Testis (tissue), 3 donors: ENCODE results near the gene SMIM13. TPM values are rescaled to one million over a fixed set of nuclear protein-coding genes. Genes with fewer than 3 reads are reported as not detected.

Experiments
- DNase-seq: peaks from one replicate; pipeline ENCODE4 v3.0.0-alpha.2; 2019
- H3K27ac ChIP-seq, 2 donors: fragments of 200-600 bp; sonication (generic); one replicate each; pipeline ENCODE4 v1.5.1; 2019
- H3K27me3 ChIP-seq: fragments of 200-600 bp; sonication (generic); one replicate; pipeline ENCODE4 v1.5.1; 2019
- H3K36me3 ChIP-seq: fragments of 200-600 bp; sonication (generic); one replicate; pipeline ENCODE4 v1.5.1; 2017; ENCODE audit warnings: low read depth; ENCODE audit errors: missing control alignments
- H3K4me1 ChIP-seq: fragments of 200-600 bp; sonication (generic); one replicate; pipeline ENCODE4 v1.5.1; 2019
- H3K4me3 ChIP-seq, 2 donors: fragments of 200-600 bp; sonication (generic); one replicate each; pipeline ENCODE4 v1.5.1; 2017 to 2019
- H3K9me3 ChIP-seq: fragments of 200-600 bp; sonication (generic); one replicate; pipeline ENCODE4 v1.5.1; 2017
- CTCF ChIP-seq, 3 experiments: fragments of 450-650 bp in 2 of 3; fragments of 200-600 bp in 1 of 3; sonication (generic) in 1 of 3; IDR thresholded peaks; one replicate each; pipeline ENCODE4 v1.5.1; 2016 to 2019; ENCODE audit warnings: antibody characterized with exemption in 3 of 3, mild to moderate bottlenecking in 2 of 3, moderate library complexity in 1 of 3
- POLR2A ChIP-seq: fragments of 450-650 bp; IDR thresholded peaks from one replicate; pipeline ENCODE4 v1.6.1; 2017; ENCODE audit warnings: antibody characterized with exemption, mild to moderate bottlenecking, moderate library complexity
- WGBS, 2 donors: methylation state at CpG; one replicate each; pipeline ENCODE4 v1.1.5; 2018; 5-methylcytosine and 5-hydroxymethylcytosine counted together
- intact Hi-C: fragments of 100-400 bp; cut with DNase I; formaldehyde crosslinking; loops from one replicate; pipeline ENCODE4 v1.15.1; 2023; ENCODE audit warnings: low total_unique reads
- polyA plus RNA-seq: library from polyadenylated mRNA; stranded (reverse); fragments of 350-450 nt; fragmentation: Illumina TruSeq; extraction: RNeasy Lipid Tissue Mini Kit (QIAGEN cat#74804); gene quantifications from one replicate; pipeline ENCODE4 v1.2.3, GENCODE V29; 2014; ENCODE audit warnings: low read depth, low replicate concordance; ENCODE audit not compliant: insufficient read depth
- total RNA-seq, 2 donors: library from RNA; depleted of rRNA; stranded (reverse); fragments of >200 nt; gene quantifications; one replicate each; pipeline ENCODE4 v1.2.3, GENCODE V29; 2016

Gene SMIM13
- total and polyA plus RNA-seq, 3 donors from 2014 or later, result 7.2 to 13.2 (median 8.9) TPM

GRCh38 chr6:11098004-11098403, 4.4 kb downstream of the SMIM13 start:
- no peak for DNase-seq
- Histone ChIP-seq H3K4me3 (no peak overlapping the region), H3K27me3 (no peaks in the 10 kb centered on the region), H3K4me1 (peaks cover 9% of the 10 kb centered on the region), H3K36me3 (no peaks in the 10 kb centered on the region), H3K9me3 (no peaks in the 10 kb centered on the region), H3K27ac (no peak overlapping the region)
- intact Hi-C loops, result no loop called here
- TF ChIP-seq POLR2A, result no peak
- TF ChIP-seq CTCF (IDR thresholded peaks at IDR 0.05), result no peak
- WGBS, 2 donors, result 100% methylated on average over 1 of the region's 1 CpG

GRCh38 chr6:11101417-11101816, 7.8 kb downstream of the SMIM13 start:
- intact Hi-C loops, result no loop called here
- DNase-seq, result no peak
- no peaks in the 10 kb centered on the region for H3K9me3 ChIP-seq
- 96 to 97% methylated on average over 5 of the region's 5 CpGs for WGBS, 2 donors
- H3K36me3 ChIP-seq, result no peaks in the 10 kb centered on the region
- H3K4me1 ChIP-seq, result no peaks in the 10 kb centered on the region
- TF ChIP-seq CTCF (IDR thresholded peaks at IDR 0.05) (no peak), POLR2A (no peak)
- H3K27ac ChIP-seq, result no peak overlapping the region
- no peaks in the 10 kb centered on the region for H3K27me3 ChIP-seq
- H3K4me3 ChIP-seq, result no peak overlapping the region

GRCh38 chr6:11103065-11103464, 9.4 kb downstream of the SMIM13 start:
- TF ChIP-seq POLR2A, result no peak
- no peak for TF ChIP-seq CTCF (IDR thresholded peaks at IDR 0.05)
- 83 to 90% methylated on average over 5 of the region's 5 CpGs for WGBS, 2 donors
- H3K27ac ChIP-seq, result no peak overlapping the region

GRCh38 chr6:11108726-11109125, 15.1 kb downstream of the SMIM13 start:
- no peak for DNase-seq
- no peak overlapping the region for H3K27ac ChIP-seq
- no peaks in the 10 kb centered on the region for H3K9me3 ChIP-seq
- TF ChIP-seq CTCF (IDR thresholded peaks at IDR 0.05) (no peak), POLR2A (no peak)
- intact Hi-C loops, result no loop called here
- no peak overlapping the region for H3K4me3 ChIP-seq
- H3K36me3 ChIP-seq, result no peaks in the 10 kb centered on the region
- H3K4me1 ChIP-seq, result peaks cover 3% of the 10 kb centered on the region
- no peaks in the 10 kb centered on the region for H3K27me3 ChIP-seq

More at GRCh38 chr6:11103065-11103464, 9.4 kb downstream of the SMIM13 start:
- H3K4me1 ChIP-seq, result no peaks in the 10 kb centered on the region
- no peaks in the 10 kb centered on the region for H3K9me3 ChIP-seq
- no peak overlapping the region for H3K4me3 ChIP-seq
- no peaks in the 10 kb centered on the region for H3K36me3 ChIP-seq
- intact Hi-C loops, result no loop called here
- no peak for DNase-seq
- H3K27me3 ChIP-seq, result no peaks in the 10 kb centered on the region

- WGBS, 2 donors, result 82 to 87% methylated on average over 16 of the region's 16 CpGs
- DNase-seq, result no peak
- intact Hi-C loops, result no loop called here
- Histone ChIP-seq H3K27me3 (no peaks in the 10 kb centered on the region), H3K4me3 (no peak within 1 kb of the TSS), H3K4me1 (peaks cover 3% of the 10 kb centered on the region), H3K27ac (no peak within 1 kb of the TSS), H3K36me3 (no peaks in the 10 kb centered on the region), H3K9me3 (no peaks in the 10 kb centered on the region)
- TF ChIP-seq POLR2A (no peak), CTCF (IDR thresholded peaks at IDR 0.05) (no peak)
Measured at GRCh38 chr6:11110921-11111768, 17.5 kb downstream of the SMIM13 start, which contains the start of gene ERVFRD-1. ERVFRD-1 (minus strand) TSS chr6:11111725; CDS start chr6:11105310, 6,415 bp downstream.
